Measurements from ENCODE around the gene CYP26A1.
"Not testable (repeated sequence)": the region's sequence is repeated elsewhere in the genome, so short reads cannot be mapped to it uniquely, and the experiment has no call there.

The CYP26A1 gene

GRCh38 chr10:93080350-93081046, 6.8 kb downstream of the CYP26A1 start:
- DNase-seq: peak; percentile 68

- DNase-seq: no peak
Observed at GRCh38 chr10:93081318-93081717, 7.6 kb downstream of the CYP26A1 start.

- peak; percentile 77 for DNase-seq
Observed at GRCh38 chr10:93081834-93082233, 8.1 kb downstream of the CYP26A1 start.

GRCh38 chr10:93083743-93084539, 10.2 kb downstream of the CYP26A1 start:
- no peak for DNase-seq

GRCh38 chr10:93085272-93085859, 11.7 kb downstream of the CYP26A1 start:
- DNase-seq: no peak

- DNase-seq: no peak
Observed at GRCh38 chr10:93086289-93086688, 12.6 kb downstream of the CYP26A1 start.

- no peak for DNase-seq
Observed at GRCh38 chr10:93087846-93088245, 14.2 kb downstream of the CYP26A1 start.

GRCh38 chr10:93088466-93088865, 14.8 kb downstream of the CYP26A1 start:
- no peak for DNase-seq

- DNase-seq: no peak
Observed at GRCh38 chr10:93090619-93091018, 16.9 kb downstream of the CYP26A1 start.

GRCh38 chr10:93091960-93092359, 18.3 kb downstream of the CYP26A1 start:
- no peak for DNase-seq

GRCh38 chr10:93095225-93095624, 21.5 kb downstream of the CYP26A1 start:
- DNase-seq: no peak

- DNase-seq: no peak
Observed at GRCh38 chr10:93096901-93097300, 23.2 kb downstream of the CYP26A1 start.

GRCh38 chr10:93097386-93097785, 23.7 kb downstream of the CYP26A1 start:
- no peak for DNase-seq

GRCh38 chr10:93098816-93099215, 25.1 kb downstream of the CYP26A1 start:
- DNase-seq: no peak

- no peak for DNase-seq
Observed at GRCh38 chr10:93099670-93100069, 26.0 kb downstream of the CYP26A1 start.

- DNase-seq: not testable (repeated sequence)
Observed at GRCh38 chr10:93101148-93101547, 27.5 kb downstream of the CYP26A1 start.

- DNase-seq: no peak
Observed at GRCh38 chr10:93103953-93104352, 30.3 kb downstream of the CYP26A1 start.

GRCh38 chr10:93106631-93107072, 33.0 kb downstream of the CYP26A1 start:
- DNase-seq: peak; percentile 83

- DNase-seq: no peak
Observed at GRCh38 chr10:93110472-93111146, 36.9 kb downstream of the CYP26A1 start.

GRCh38 chr10:93113042-93113441, 39.3 kb downstream of the CYP26A1 start:
- DNase-seq: no peak

- peak; percentile 45 for DNase-seq
Observed at GRCh38 chr10:93115661-93116383, 42.1 kb downstream of the CYP26A1 start.

GRCh38 chr10:93121311-93121710, 47.6 kb downstream of the CYP26A1 start:
- DNase-seq: no peak
